ENCODE measurements around the gene USP47. TPM values are rescaled to one million over a fixed set of nuclear protein-coding genes. Genes with fewer than 3 reads are reported as not detected.

Gene USP47
- total RNA-seq, 1 experiment from 2014 or later, result 39.2 TPM

DNA sequence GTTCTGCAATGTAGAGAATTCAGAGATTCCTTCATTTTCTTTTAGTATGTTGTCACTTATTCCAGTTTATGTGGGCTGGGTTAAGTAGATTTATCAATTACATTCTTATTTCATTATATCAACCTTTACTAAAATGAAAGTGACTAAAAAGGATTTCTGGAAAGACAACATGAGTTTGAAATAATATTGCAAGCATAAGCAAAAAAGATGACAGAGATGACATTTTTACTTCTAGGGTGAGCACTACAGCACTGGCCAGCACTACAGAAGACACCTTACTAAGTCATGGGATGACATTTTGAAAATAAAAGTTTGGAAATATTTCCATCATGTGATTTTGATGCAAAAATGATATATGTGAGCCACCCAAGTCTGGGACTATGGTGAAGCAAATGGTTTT is 2.1 kb upstream of the USP47 start:
- DNase-seq (ENCODE audit: low read depth, low spot score), result no peak
- no peak for ATAC-seq
- Histone ChIP-seq H3K9me3 (ENCODE audit: control insufficient read depth, insufficient read depth, low read depth, low read length) (no peaks in the 10 kb centered on the region), H3K27ac (ENCODE audit: low read length) (no peak overlapping the region), H3K27me3 (ENCODE audit: control insufficient read depth, insufficient read depth, low read length) (no peaks in the 10 kb centered on the region), H3K4me1 (ENCODE audit: control insufficient read depth, insufficient read depth, low read length) (peaks cover 16% of the 10 kb centered on the region), H3K36me3 (ENCODE audit: control insufficient read depth, insufficient read depth, low read length) (no peaks in the 10 kb centered on the region; the same call in 1 of the 2 replicates), H3K4me3 (ENCODE audit: low read depth in 2 of 2, low read length in 2 of 2) (no peak overlapping the region)
- no TSS peak for BruUV-seq (replicated peaks)
- intact Hi-C loops (cut with micrococcal nuclease; ENCODE audit: unreplicated experiment), result loop anchor here (5.0 kb wide), 1 partner anchor 42 kb away; no protein-coding TSS in a partner anchor
- in situ Hi-C loops (cut with HindIII; ENCODE audit: low pct_unique_long_range_greater_than_20kb, low sequenced_read_pairs), result no loop called here
- ChIA-PET CTCF (no interaction called here), POLR2A (no interaction called here)
- TF ChIP-seq POLR2AphosphoS5 (IDR thresholded peaks at IDR 0.05; ENCODE audit: low read depth, low read length) (no peak), SIN3A (IDR thresholded peaks at IDR 0.05; ENCODE audit: borderline replicate concordance, insufficient read depth, low read depth, low read length) (no peak)
- TF ChIP-seq, protein P1, sequence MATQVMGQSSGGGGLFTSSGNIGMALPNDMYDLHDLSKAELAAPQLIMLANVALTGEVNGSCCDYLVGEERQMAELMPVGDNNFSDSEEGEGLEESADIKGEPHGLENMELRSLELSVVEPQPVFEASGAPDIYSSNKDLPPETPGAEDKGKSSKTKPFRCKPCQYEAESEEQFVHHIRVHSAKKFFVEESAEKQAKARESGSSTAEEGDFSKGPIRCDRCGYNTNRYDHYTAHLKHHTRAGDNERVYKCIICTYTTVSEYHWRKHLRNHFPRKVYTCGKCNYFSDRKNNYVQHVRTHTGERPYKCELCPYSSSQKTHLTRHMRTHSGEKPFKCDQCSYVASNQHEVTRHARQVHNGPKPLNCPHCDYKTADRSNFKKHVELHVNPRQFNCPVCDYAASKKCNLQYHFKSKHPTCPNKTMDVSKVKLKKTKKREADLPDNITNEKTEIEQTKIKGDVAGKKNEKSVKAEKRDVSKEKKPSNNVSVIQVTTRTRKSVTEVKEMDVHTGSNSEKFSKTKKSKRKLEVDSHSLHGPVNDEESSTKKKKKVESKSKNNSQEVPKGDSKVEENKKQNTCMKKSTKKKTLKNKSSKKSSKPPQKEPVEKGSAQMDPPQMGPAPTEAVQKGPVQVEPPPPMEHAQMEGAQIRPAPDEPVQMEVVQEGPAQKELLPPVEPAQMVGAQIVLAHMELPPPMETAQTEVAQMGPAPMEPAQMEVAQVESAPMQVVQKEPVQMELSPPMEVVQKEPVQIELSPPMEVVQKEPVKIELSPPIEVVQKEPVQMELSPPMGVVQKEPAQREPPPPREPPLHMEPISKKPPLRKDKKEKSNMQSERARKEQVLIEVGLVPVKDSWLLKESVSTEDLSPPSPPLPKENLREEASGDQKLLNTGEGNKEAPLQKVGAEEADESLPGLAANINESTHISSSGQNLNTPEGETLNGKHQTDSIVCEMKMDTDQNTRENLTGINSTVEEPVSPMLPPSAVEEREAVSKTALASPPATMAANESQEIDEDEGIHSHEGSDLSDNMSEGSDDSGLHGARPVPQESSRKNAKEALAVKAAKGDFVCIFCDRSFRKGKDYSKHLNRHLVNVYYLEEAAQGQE (IDR thresholded peaks at IDR 0.05; ENCODE audit: insufficient read depth in 1 of 2, low read depth in 2 of 2, low read length in 1 of 2), result no peak

DNA sequence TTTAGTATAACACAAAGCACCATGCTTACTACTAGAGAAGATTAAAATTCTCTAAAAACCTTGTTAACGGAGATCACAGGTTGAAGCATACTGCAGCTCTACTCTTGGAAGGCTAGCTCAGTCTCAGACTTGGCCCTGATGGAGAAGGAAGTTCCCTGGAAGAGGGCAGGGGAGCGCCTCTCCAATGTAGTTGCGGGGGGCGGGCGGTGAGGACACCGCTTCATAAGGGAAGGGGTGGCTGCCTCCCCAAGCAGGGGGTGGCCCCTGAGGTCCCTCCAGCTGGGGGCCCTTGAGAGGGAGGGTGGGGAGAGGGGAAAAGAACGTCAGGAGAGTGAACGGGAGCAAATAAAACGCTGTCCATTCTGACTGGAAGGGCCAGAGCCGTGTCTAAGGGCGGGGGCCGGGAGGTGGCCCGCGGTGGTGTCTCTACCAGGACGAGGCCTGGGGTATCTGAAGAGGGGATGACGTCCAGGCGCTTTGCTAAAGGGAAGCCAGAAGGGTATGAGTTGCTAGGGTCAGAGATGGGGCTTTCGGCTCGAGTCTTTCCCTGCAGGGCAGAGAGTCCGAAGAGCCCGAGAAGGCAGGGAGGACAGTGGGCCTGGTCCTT is 553 bp upstream of the USP47 start:
- in situ Hi-C loops (cut with HindIII; ENCODE audit: low pct_unique_long_range_greater_than_20kb, low sequenced_read_pairs) (no loop called here), intact Hi-C loops (cut with micrococcal nuclease; ENCODE audit: unreplicated experiment) (loop anchor here (5.0 kb wide), 1 partner anchor 44 kb away; no protein-coding TSS in a partner anchor)
- Histone ChIP-seq H3K27ac (ENCODE audit: low read length) (peak overlapping the region; percentile 94), H3K9me3 (ENCODE audit: control insufficient read depth, insufficient read depth, low read depth, low read length) (no peaks in the 10 kb centered on the region), H3K27me3 (ENCODE audit: control insufficient read depth, insufficient read depth, low read length) (no peaks in the 10 kb centered on the region), H3K4me1 (ENCODE audit: control insufficient read depth, insufficient read depth, low read length) (peaks cover 30% of the 10 kb centered on the region), H3K36me3 (ENCODE audit: control insufficient read depth, insufficient read depth, low read length) (no peaks in the 10 kb centered on the region; the same call in 1 of the 2 replicates), H3K4me3 (ENCODE audit: low read depth in 2 of 2, low read length in 2 of 2) (peak overlapping the region; percentile 82 to 84)
- peak; percentile 83 for ATAC-seq
- CTCF ChIA-PET, result interaction anchor here (0.7 to 1.0 kb wide), 2 partner anchors 16 to 35 kb away, joined by 4 read pairs; no protein-coding TSS in a partner anchor
- no TSS peak for BruUV-seq (replicated peaks)
- no peak for TF ChIP-seq TCF7L2 (IDR thresholded peaks at IDR 0.05; ENCODE audit: low read depth, low read length)
- TF ChIP-seq SIN3A (IDR thresholded peaks at IDR 0.05; ENCODE audit: borderline replicate concordance, insufficient read depth, low read depth, low read length), result no peak
- TF ChIP-seq, protein P2, sequence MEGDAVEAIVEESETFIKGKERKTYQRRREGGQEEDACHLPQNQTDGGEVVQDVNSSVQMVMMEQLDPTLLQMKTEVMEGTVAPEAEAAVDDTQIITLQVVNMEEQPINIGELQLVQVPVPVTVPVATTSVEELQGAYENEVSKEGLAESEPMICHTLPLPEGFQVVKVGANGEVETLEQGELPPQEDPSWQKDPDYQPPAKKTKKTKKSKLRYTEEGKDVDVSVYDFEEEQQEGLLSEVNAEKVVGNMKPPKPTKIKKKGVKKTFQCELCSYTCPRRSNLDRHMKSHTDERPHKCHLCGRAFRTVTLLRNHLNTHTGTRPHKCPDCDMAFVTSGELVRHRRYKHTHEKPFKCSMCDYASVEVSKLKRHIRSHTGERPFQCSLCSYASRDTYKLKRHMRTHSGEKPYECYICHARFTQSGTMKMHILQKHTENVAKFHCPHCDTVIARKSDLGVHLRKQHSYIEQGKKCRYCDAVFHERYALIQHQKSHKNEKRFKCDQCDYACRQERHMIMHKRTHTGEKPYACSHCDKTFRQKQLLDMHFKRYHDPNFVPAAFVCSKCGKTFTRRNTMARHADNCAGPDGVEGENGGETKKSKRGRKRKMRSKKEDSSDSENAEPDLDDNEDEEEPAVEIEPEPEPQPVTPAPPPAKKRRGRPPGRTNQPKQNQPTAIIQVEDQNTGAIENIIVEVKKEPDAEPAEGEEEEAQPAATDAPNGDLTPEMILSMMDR (IDR thresholded peaks at IDR 0.05), result no peak; the same call in 1 of the 2 replicates
- TF ChIP-seq, protein P1 (IDR thresholded peaks at IDR 0.05; ENCODE audit: insufficient read depth in 1 of 2, low read depth in 2 of 2, low read length in 1 of 2), result no peak
- TF ChIP-seq POLR2AphosphoS5 (IDR thresholded peaks at IDR 0.05; ENCODE audit: low read depth, low read length), result no peak
- DNase-seq (ENCODE audit: low read depth, low spot score), result no peak
- POLR2A ChIA-PET, result interaction anchor here (0.6 to 0.7 kb wide), 4 partner anchors 8 to 276 kb away, joined by 3 to 7 read pairs (median 3); no protein-coding TSS in a partner anchor

All from Panc1 (cell line).